B cell (primary cell): ENCODE results near the gene PRKAG2. TPM values are rescaled to one million over a fixed set of nuclear protein-coding genes. Genes with fewer than 3 reads are reported as not detected.

ENCODE experiments used
- ATAC-seq: fragments of 200-7000 bp; cut with Tn5 transposase; one replicate; pipeline ENCODE4 v1.10.0; 2021; ENCODE audit warnings: low read depth, mild to moderate bottlenecking, moderate number of reproducible peaks, moderate library complexity
- CTCF ChIA-PET: fragments of 350-600 bp; sonication (Branson Sonifier 250); formaldehyde crosslinking; loops from one replicate; lab custom pipeline; 2021; ENCODE audit warnings: antibody characterized with exemption, inconsistent platforms; lab: Charles Lee
- POLR2A ChIA-PET: fragments of 350-600 bp; sonication (Branson Sonifier 250); formaldehyde crosslinking; loops from one replicate; lab custom pipeline; 2021; ENCODE audit warnings: antibody characterized with exemption; lab: Charles Lee
- DNase-seq: peaks from one replicate; pipeline ENCODE4 v3.0.0; 2013
- H2AFZ ChIP-seq: 2 replicates; pipeline ENCODE4 v1.6.1; 2012; ENCODE audit warnings: mild to moderate bottlenecking, low read depth, low read length; ENCODE audit not compliant: insufficient read depth, poor library complexity, severe bottlenecking
- H3K27ac ChIP-seq, 2 donors: 1 replicate in 1 of 2; 2 replicates in 1 of 2; pipeline ENCODE4 v1.5.1; 2012 to 2013; ENCODE audit warnings: low read length in 2 of 2, mild to moderate bottlenecking in 2 of 2, moderate library complexity in 1 of 2
- H3K27me3 ChIP-seq, 4 experiments: fragments of 200-600 bp in 1 of 4; sonication (generic) in 1 of 4; replicated peaks in 1 of 4; 1 replicate in 2 of 4; 2 replicates in 2 of 4; pipeline versions ENCODE4 v1.6.1 to v1.7.0; 2013 to 2016; ENCODE audit warnings: low read length in 3 of 4, mild to moderate bottlenecking in 2 of 4, mixed read lengths in 1 of 4, moderate library complexity in 1 of 4; ENCODE audit not compliant: insufficient read depth in 4 of 4, control insufficient read depth in 3 of 4; ENCODE audit errors: control extremely low read depth in 1 of 4
- H3K36me3 ChIP-seq, 2 experiments: replicated peaks in 1 of 2; 1 replicate in 1 of 2; 2 replicates in 1 of 2; pipeline versions ENCODE4 v1.6.1 to v1.7.1; 2013; ENCODE audit warnings: low read length in 1 of 2; ENCODE audit not compliant: insufficient read depth in 2 of 2, control insufficient read depth in 1 of 2; ENCODE audit errors: control extremely low read depth in 1 of 2, extremely low read depth in 1 of 2
- H3K4me1 ChIP-seq, 2 donors: fragments of 200-600 bp in 1 of 2; sonication (generic) in 1 of 2; 1 replicate in 1 of 2; 2 replicates in 1 of 2; pipeline versions ENCODE4 v1.5.1 to v1.6.1; 2013 to 2017; ENCODE audit warnings: low read length in 2 of 2; ENCODE audit not compliant: control insufficient read depth in 2 of 2, insufficient read depth in 2 of 2
- H3K4me2 ChIP-seq: replicated peaks from 2 replicates; pipeline ENCODE3; 2012; ENCODE audit warnings: mild to moderate bottlenecking, low read depth, low read length; ENCODE audit not compliant: poor library complexity, severe bottlenecking
- H3K4me3 ChIP-seq, 5 experiments: fragments of 200-600 bp in 1 of 5; sonication (generic) in 1 of 5; 1 replicate in 3 of 5; 2 replicates in 2 of 5; pipeline versions ENCODE4 v1.5.1 to v1.7.0; 2011 to 2016; ENCODE audit warnings: low read length in 4 of 5, mild to moderate bottlenecking in 4 of 5, low read depth in 2 of 5, control low read depth in 1 of 5, moderate library complexity in 1 of 5; ENCODE audit not compliant: insufficient read depth in 1 of 5; ENCODE audit errors: control extremely low read depth in 1 of 5, extremely low read depth in 1 of 5
- H3K79me2 ChIP-seq: fragments of 200-600 bp; sonication (generic); one replicate; pipeline ENCODE4 v1.6.0; 2016; ENCODE audit warnings: low read length; ENCODE audit not compliant: control insufficient read depth, insufficient read depth
- H3K9ac ChIP-seq: fragments of 200-600 bp; sonication (generic); 2 replicates; pipeline ENCODE4 v1.6.1; 2017; ENCODE audit warnings: mild to moderate bottlenecking, low read length, moderate library complexity
- H3K9me3 ChIP-seq, 3 donors: one replicate each; pipeline versions ENCODE4 v1.6.1 to v1.7.1; 2013; ENCODE audit warnings: low read length in 2 of 3; ENCODE audit not compliant: control insufficient read depth in 2 of 3, insufficient read depth in 1 of 3; ENCODE audit errors: control extremely low read depth in 1 of 3
- H4K20me1 ChIP-seq: 2 replicates; pipeline ENCODE4 v1.6.0; 2012; ENCODE audit warnings: mild to moderate bottlenecking, low read length; ENCODE audit not compliant: insufficient read depth, control insufficient read depth, poor library complexity, severe bottlenecking
- H3K27ac Mint-ChIP-seq: one replicate; pipeline ENCODE4 v1.8.0; 2021; ENCODE audit warnings: mixed read lengths
- H3K27me3 Mint-ChIP-seq: one replicate; pipeline ENCODE4 v1.8.0; 2021; ENCODE audit warnings: mixed read lengths
- H3K4me1 Mint-ChIP-seq: one replicate; pipeline ENCODE4 v1.8.0; 2021; ENCODE audit warnings: mixed read lengths
- H3K4me3 Mint-ChIP-seq: one replicate; pipeline ENCODE4 v1.8.0; 2021; ENCODE audit warnings: mixed read lengths
- H3K9me3 Mint-ChIP-seq: one replicate; pipeline ENCODE4 v1.8.0; 2022; ENCODE audit warnings: mixed read lengths; ENCODE audit not compliant: insufficient read depth
- CTCF ChIP-seq: fragments of 200-600 bp; IDR thresholded peaks from one replicate; pipeline ENCODE4 v1.8.0; 2022; ENCODE audit warnings: antibody characterized with exemption, mild to moderate bottlenecking
- EZH2 ChIP-seq: IDR thresholded peaks from 2 replicates; pipeline ENCODE4 v1.6.1; 2012; ENCODE audit warnings: borderline replicate concordance, low read depth, mild to moderate bottlenecking, moderate library complexity, low read length; ENCODE audit not compliant: insufficient read depth, poor library complexity, severe bottlenecking
- WGBS: methylation state at CpG from one replicate; pipeline ENCODE4 v1.1.5; 2013; ENCODE audit warnings: missing lambda C conversion rate; ENCODE audit not compliant: insufficient coverage; 5-methylcytosine and 5-hydroxymethylcytosine counted together
- intact Hi-C: fragments of 100-400 bp; cut with micrococcal nuclease; formaldehyde crosslinking; loops from one replicate; pipeline ENCODE4 v1.10.0; 2022
- polyA plus RNA-seq: library from polyadenylated mRNA; depleted of rRNA; stranded (reverse); fragments of >200 nt; gene quantifications from 2 replicates; pipeline ENCODE4 v1.2.3, GENCODE V29; 2012
- total RNA-seq, 2 donors: library from RNA; stranded (reverse); fragments of 120-200 nt in 1 of 2; gene quantifications; 1 replicate in 1 of 2; 2 replicates in 1 of 2; pipeline versions ENCODE4 v1.2.3 to v1.2.4, GENCODE V29; 2013 to 2022

Gene PRKAG2
- total and polyA plus RNA-seq, 2 donors (not counting 1 experiment from before 2014, with no cell fraction given): 22.1 to 56.3 TPM

- H3K27me3 ChIP-seq: no peaks in the 10 kb centered on the region
- H3K79me2 ChIP-seq: peaks cover 11% of the 10 kb centered on the region
- H3K4me2 ChIP-seq: no peak overlapping the region
- peaks cover 15% of the 10 kb centered on the region for H4K20me1 ChIP-seq
- no peak for ATAC-seq
- ChIA-PET CTCF (no interaction called here), POLR2A (no interaction called here)
- H3K4me1 ChIP-seq: no peaks in the 10 kb centered on the region
- Mint-ChIP-seq H3K9me3 (no peaks in the 10 kb centered on the region), H3K4me3 (no peak overlapping the region), H3K27me3 (no peaks in the 10 kb centered on the region), H3K4me1 (peaks cover 2% of the 10 kb centered on the region), H3K27ac (no peak overlapping the region)
- TF ChIP-seq EZH2: no peak
- TF ChIP-seq CTCF: no peak
- no peak overlapping the region for H3K4me3 ChIP-seq
- DNase-seq: no peak
- H3K9me3 ChIP-seq: no peaks in the 10 kb centered on the region
- no peak overlapping the region for H2AFZ ChIP-seq
- peaks cover 3 to 12% of the 10 kb centered on the region in 2 experiments for H3K36me3 ChIP-seq
- WGBS: 69% methylated on average over 2 of the region's 3 CpGs
- intact Hi-C loops: no loop called here
- H3K9ac ChIP-seq: no peak overlapping the region
- H3K27ac ChIP-seq: no peak overlapping the region
Measured at GRCh38 chr7:151607464-151607867, 269.4 kb downstream of the PRKAG2 start.

- ChIA-PET CTCF (no interaction called here), POLR2A (no interaction called here)
- H2AFZ ChIP-seq: no peak overlapping the region
- Mint-ChIP-seq H3K9me3 (no peaks in the 10 kb centered on the region), H3K4me1 (peaks cover 2% of the 10 kb centered on the region), H3K27ac (no peak overlapping the region), H3K27me3 (no peaks in the 10 kb centered on the region), H3K4me3 (no peak overlapping the region)
- peaks cover 9% of the 10 kb centered on the region for H3K79me2 ChIP-seq
- WGBS: 93% methylated on average over 2 of the region's 4 CpGs
- no peak for TF ChIP-seq CTCF
- no peak for TF ChIP-seq EZH2
- H4K20me1 ChIP-seq: peaks cover 17% of the 10 kb centered on the region
- no peak overlapping the region for H3K4me2 ChIP-seq
- H3K27me3 ChIP-seq: no peaks in the 10 kb centered on the region
- peaks cover 0 to 8% of the 10 kb centered on the region in 2 experiments for H3K36me3 ChIP-seq
- ATAC-seq: no peak
- no peak overlapping the region for H3K9ac ChIP-seq
- H3K4me3 ChIP-seq: no peak overlapping the region
- H3K4me1 ChIP-seq: no peaks in the 10 kb centered on the region
- intact Hi-C loops: no loop called here
- no peaks in the 10 kb centered on the region for H3K9me3 ChIP-seq
- no peak for DNase-seq
- no peak overlapping the region for H3K27ac ChIP-seq
Measured at GRCh38 chr7:151603951-151604350, 273.0 kb downstream of the PRKAG2 start.
